GM12873 (cell line): ENCODE measurements around the gene ABLIM2.

Experiments
- TF ChIP-seq, protein P1 (sequence below): IDR thresholded peaks from 2 replicates; pipeline ENCODE4 v1.5.1; 2012; ENCODE audit warnings: low read depth, mild to moderate bottlenecking, moderate library complexity, low read length, control low read depth; ENCODE audit not compliant: insufficient read depth; ENCODE audit errors: missing control alignments

The ABLIM2 gene

DNA sequence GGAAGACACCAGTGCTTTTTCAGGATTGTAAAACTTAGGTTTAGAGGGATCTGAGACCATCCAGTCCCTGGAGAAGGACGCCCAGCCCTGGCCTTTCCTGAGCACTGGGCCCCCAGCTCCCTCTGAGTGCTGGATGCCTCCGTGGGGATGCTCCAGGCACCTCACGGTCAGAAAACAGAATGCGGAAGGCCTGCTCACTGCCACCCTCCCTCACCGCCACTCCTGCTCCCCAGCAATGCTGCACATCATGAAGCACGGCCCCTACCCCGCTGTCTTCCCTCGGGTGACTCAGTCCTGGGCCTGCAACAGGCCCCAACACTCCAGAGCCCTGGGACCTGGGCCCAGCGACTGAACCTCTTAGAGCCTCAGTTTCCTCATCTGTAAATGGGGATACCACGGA is 26.2 kb downstream of the ABLIM2 start:
- TF ChIP-seq, protein P1, sequence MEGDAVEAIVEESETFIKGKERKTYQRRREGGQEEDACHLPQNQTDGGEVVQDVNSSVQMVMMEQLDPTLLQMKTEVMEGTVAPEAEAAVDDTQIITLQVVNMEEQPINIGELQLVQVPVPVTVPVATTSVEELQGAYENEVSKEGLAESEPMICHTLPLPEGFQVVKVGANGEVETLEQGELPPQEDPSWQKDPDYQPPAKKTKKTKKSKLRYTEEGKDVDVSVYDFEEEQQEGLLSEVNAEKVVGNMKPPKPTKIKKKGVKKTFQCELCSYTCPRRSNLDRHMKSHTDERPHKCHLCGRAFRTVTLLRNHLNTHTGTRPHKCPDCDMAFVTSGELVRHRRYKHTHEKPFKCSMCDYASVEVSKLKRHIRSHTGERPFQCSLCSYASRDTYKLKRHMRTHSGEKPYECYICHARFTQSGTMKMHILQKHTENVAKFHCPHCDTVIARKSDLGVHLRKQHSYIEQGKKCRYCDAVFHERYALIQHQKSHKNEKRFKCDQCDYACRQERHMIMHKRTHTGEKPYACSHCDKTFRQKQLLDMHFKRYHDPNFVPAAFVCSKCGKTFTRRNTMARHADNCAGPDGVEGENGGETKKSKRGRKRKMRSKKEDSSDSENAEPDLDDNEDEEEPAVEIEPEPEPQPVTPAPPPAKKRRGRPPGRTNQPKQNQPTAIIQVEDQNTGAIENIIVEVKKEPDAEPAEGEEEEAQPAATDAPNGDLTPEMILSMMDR: no peak

DNA sequence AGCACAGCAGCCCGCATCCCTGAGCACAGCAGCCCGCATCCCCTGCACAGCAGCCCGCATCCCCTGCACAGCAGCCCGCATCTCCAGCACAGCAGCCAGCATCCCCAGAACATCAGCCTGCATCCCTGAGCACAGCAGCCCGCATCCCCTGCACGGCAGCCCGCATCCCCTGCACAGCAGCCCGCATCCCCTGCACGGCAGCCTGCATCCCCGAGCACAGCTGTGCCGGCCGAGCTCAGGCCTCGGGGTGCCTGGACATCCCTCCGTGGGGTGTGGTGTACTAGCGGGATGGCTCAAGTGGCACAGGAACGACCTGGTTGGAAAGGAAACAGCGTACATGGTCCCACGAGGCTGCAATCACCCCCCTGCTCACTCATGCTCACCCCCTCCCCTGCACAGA is 26.8 kb downstream of the ABLIM2 start:
- TF ChIP-seq, protein P1: no peak

DNA sequence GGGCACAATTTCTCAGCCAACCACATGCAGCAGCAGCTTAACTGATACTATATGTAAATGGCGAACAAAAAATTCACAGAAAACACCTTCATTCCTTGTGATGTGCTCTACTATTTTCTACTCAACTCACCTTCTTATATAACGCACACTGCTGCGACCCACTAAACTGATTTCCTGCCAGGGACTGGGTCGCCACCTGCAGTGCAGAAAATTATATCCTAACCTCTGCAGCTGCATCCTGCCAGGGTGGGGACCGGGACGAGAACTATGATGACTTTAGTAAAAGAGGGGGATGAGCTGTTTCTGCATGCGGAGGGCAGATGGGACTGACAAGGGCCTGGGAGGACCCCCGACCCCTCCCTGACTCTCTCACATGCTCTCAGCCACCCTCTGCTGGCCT is 27.4 kb downstream of the ABLIM2 start:
- TF ChIP-seq, protein P1: no peak

DNA sequence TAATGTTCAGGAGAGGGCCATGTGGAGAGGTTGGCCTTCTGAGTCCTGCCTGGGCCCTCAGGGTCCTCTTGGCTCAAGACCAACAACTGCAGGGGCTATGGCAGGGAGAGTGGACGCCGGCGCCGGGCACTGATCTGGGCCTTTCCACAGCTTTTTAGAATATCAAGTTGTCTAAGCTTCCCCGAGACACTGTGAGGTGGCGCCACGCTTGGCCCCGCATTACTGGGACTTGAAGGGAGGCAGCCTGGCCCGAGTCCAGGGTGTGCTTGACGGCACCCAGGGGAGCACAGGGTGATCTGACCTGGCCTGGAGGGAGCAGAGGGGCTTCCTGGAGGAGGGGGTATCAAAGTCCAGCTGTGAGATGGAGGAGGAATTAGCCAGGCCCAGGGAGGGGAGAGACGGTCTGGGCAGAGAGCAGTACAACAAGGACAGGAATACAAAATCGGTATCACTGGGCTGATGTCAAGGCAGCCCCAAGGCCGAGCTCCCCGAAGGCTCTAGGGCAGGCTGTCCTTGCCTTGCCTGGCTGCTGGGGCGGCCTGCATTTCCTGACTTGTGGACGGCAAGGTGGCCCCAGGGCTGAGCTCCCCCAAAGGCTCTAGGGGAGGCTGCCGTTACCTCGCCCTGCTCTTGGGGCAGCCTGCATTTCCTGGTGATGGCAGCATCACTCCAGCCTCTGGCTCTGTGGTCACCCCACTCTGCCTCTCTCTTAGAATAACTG is 28.1 kb downstream of the ABLIM2 start:
- TF ChIP-seq, protein P1: no peak

DNA sequence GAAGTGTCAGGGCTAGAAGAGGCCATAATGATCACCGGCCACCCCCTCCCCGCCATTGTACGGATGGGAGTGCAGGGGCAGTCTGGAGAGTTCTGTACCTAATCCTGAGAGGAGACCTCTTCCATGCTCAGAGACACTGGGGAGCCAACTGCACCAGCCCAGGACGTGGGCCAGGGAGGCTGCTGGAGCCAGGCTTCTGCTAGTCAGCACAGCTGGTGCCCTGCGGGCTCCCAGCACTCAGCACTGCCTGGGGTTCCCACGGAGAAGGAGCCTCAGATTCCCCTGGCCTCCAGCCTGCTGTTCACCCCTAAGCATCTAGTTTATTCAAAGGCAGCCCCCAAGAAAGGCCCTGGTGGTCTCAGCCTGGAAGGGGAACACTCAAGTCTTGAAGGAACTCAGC is 28.8 kb downstream of the ABLIM2 start:
- TF ChIP-seq, protein P1: no peak

DNA sequence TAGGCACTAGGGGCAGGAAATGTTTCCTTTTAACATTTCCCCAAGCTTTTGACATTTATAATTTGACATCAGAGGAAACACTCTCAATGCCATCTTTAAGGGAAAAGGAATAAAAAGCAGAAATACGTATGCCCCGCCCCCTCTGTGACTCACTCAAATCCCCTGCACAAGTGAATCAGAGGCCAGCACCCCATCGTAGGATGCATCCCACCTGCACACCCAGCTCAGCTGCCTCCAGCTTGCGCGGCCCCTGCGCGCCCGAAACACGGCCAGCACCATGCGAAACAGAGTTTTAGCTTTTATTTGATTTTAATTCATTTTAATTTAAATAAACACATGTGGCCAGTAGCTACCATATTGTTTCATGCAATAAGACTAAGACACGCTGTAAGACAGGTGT is 29.5 kb downstream of the ABLIM2 start:
- TF ChIP-seq, protein P1: no peak

DNA sequence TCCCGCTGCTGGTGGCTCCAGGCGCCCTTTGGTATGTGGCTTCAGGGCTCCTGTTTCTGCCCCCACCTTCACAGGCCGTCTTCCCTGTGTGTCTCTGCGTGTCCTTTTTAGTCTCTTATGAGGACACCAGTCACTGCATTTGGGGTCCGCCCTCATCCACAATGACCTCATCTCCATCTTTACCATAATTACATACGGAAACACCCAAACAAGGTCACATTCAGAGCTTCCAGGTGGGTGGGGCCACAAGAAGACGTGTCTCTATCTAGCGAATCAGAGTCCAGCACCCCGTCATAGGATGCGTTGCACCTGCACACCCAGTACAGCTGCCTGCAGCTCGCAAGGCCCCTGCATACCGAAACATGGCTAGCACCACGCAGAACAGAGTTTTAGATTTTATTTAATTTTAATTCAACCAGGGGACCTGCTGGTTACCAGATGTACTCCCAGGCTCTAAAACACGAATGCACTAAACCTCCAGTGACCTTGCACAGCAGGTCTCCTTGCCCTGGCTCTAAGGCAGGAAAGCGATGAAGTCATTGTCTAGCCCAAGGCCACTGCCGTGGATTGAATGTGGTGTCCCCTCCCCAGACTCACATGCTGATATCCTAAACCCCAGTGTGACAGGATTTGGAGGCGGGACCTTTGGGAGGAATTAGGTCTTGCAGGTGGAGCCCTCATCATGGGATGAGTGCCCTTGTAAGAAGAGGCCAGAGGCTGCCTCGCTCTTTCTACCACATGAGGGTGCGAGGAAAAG is 30.3 kb downstream of the ABLIM2 start:
- TF ChIP-seq, protein P1: no peak
